RCC 7860 (cell line): ENCODE data around the gene ITGA1.
A peak's percentile ranks its signal among the peaks of the same experiment; 100 is the strongest.
"Not testable (repeated sequence)": the region's sequence is repeated elsewhere in the genome, so short reads cannot be mapped to it uniquely, and the experiment has no call there.

Experiments
- DNase-seq: peaks from one replicate; pipeline ENCODE4 v3.0.0-alpha.2; 2015; ENCODE audit warnings: low spot score
- FAIRE-seq: peaks from 2 replicates; lab custom pipeline; 2012; peaks lifted over from hg19 to GRCh38; lab: Jason Lieb, UNC

Gene ITGA1

DNA sequence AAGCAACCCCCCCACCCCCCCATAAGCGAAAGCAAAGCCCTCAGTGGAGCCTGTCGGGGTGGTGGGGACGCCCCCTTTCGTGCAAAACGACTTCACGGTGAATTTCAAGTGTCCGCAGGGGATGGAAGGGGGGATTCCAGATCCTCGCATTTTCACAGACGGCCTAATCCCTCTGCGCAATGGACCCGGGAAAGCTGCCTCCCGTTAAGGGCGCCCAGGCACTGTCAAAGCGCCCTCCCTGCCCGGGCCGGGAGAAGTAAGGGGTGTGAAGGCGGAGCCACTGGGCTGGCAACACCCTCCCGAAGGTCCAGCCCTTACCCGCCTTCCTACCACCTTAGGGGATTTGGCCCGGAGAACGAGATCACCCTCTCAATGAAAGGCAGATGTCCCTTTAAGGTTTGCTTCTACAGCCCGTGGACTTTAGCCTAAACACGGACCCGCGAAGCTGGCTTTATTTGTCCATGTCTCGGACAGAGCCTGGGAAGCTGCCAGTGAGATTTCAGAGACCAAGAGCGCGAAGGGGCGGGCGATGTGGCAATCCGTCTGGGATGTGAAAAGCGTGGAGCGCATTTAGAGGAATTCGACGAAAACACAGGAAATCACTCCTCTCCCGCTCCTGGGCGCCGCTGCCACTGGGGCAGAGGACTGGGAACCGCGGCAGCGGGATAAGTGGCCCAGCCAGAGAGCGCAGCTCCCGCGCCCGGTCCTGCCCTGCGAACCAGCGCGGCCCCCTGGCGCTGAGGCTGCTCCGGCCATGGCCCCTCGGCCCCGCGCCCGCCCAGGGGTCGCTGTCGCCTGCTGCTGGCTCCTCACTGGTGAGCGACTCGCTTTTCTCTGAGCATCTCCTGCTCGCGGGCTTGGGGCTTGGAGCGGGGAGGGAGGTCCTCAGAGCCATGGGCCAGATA is at the start of gene ITGA1, which contains the start of gene PELO:
Gene ITGA1 (plus strand): TSS at position 317 of the 905 bp plus-strand sequence. CDS start 438 bp downstream, at position 755.
Gene PELO (plus strand): TSS at position 317 of the 905 bp plus-strand sequence. CDS start 12,479 bp downstream, outside the sequence.
- peak; percentile 21 for DNase-seq
- FAIRE-seq, result no peak

DNA sequence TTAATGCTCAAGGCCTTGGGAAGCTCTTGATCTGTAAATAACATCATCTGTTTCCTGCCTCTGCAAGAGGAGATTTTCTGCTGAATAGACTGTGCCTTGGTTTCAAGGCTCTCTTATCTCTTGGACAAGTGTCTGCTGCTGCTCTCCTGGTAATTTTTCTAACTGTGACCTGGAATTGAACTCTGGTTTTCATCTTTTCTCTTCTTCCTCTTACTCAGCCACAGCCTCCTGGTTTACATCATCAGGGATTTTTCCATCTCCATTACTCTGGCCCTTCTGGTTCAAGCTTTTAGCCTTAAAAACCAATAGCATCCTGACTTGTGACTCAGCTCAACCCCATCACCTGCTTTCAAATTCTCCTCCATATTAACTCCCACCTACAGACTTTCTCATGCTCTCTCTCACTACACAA is 49.6 kb upstream of the ITGA1 start:
- no peak for DNase-seq
- no peak for FAIRE-seq

DNA sequence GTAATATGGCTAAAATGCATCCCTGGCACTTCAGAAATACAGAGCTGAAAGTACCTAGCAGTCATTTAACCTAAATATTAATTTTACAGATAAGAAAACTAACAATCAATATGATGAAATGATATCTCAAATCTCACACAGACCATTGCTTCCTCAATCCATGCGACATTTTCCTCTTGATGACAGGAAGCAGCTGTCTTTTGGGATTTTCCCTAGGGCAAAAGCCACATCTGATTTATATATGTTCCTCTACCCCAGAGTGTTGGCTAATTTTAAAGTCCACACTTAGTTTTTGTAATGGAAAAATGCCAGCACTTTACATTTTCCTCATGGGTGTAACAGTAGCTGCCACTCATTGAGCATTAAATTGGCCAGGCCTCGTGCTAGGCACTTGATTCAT is 47.7 kb upstream of the ITGA1 start:
- no peak for DNase-seq
- FAIRE-seq, result no peak

DNA sequence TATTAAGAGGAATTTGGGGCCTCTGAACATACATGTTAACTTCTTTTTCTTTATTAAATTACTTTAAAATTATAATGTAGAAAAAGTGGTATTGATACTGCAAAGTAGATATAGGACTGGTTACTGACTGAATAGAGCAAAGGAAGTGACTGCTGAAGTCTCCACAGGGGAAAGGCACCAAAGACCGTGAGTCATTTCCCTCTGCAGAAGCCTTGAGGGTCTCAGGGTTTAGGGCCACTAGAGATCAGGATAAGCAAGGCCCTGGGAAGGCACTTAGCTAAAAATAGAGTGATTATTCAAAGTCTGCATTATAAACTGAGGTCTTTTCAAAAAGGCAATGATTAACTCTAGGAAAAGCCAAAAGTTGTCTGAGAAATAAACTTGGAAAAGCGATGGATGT is 44.7 kb upstream of the ITGA1 start:
- DNase-seq, result no peak
- no peak for FAIRE-seq

DNA sequence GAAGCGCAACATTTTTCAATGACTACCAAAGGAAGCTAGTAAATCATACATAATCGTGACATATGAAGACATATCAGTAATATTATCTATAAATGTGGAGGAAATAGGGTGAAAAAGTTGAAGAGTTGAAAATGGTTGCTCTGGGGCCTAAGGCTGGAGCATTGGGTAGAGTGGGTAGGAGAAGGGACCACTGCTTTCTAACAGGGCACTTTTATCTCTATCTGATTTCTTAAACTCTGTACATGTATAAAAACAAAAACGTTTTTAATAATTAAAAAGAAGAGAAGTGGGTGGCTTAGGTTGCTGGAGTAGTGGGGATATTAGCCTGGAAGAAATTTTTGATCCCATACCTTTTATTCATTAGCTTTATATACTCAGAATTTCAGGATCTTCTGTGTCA is 44.2 kb upstream of the ITGA1 start:
- FAIRE-seq (no peak), DNase-seq (no peak)

DNA sequence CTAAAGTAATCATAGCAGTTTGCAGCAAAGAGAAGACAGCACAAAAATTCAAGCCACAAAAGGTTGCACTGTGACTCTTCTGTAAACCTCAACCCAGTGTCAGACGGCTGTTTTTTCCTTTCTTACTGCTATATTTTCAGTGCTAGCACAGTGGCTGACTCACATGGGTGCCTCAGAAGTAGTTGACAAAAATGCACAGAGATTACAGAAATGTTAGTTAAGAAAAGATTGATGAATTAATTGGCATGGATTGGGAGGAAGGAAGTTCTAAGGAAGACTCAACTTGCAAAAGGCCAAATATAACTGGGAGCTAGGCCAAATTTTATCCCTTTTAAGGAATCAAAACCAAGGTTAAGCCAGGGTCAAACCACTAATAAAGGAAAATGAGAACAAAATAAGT is 43.7 kb upstream of the ITGA1 start:
- no peak for FAIRE-seq
- DNase-seq, result no peak

DNA sequence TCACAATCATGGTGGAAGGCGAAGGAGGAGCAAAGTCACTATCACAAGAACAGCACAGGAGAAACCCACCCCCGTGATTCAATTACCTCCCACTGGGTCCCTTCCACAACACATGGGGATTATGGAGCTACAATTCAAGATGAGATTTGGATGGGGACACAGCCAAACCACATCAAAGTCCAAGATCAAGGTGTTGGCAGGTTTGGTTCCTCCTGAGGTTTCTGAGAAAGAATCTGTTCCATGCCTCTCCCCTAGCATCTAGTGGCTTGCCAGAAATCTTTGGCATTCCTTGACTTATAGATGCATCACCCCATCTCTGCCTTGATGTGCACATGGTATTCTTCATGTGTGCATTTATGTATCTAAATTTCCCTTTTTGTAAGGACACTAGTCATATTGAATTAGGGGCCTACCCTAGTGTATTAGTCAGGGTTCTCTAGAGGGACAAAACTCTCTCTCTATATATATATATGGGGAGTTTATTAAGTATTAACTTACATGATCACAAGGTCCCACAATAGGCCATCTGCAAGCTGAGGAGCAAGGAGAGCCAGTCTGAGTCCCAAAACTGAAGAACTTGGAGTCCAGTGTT is 42.8 kb upstream of the ITGA1 start:
- not testable (repeated sequence) for DNase-seq, FAIRE-seq

DNA sequence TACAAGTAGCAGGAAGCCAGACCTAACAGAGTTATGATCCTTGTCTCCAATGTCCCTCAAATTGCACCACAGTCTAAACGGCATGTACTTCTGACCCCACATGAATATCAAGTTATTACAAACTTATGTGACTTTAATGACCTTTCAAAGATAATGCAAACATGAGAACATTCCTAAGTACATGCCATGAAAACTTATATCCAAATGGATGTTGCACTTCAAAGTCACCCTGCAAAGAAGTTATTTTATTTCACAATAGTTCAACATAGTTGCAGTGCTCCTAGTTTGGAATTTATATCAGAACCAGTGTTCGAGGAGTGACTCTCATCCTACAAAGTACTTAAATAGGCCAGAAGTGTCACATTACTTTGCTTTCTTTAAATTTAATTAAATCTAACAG is 41.2 kb upstream of the ITGA1 start:
- DNase-seq (no peak), FAIRE-seq (no peak)

DNA sequence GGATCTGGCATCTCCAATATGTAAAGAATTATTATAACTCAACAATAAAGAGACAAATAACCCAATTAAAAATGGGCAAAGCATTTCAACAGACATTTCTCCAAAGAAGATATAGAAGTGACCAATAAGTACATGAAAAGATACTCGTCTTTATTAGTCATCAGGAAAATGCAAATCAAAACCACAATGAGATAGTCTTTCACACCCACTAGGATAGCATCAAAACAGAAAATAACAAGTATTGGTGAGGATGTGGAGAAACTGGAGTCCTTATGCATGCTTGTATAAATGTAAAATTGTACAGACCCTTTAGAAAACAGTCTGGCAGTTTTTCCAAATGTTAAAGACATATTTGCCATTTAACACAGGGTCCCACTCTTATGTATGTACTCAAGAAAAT is 39.1 kb upstream of the ITGA1 start:
- FAIRE-seq (no peak), DNase-seq (no peak)

DNA sequence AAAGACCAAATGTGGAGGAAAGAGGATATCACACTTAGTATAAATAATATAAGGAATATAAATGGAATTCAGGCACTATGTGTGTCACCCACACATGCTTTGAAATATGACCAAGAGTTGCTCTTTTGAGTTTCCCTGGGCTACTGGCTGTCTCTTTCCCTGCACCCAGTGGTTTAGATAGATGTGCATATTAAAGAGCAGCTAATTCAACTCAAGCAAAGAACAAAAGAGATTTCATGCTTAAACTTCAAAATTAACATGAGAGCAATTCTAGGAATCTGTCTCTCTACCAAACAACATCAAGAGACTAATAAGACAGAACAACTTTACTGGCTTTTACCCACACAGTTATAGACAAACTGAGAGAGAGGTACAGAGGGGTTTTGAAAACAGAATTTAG is 38.0 kb upstream of the ITGA1 start:
- DNase-seq, result no peak
- FAIRE-seq, result no peak

DNA sequence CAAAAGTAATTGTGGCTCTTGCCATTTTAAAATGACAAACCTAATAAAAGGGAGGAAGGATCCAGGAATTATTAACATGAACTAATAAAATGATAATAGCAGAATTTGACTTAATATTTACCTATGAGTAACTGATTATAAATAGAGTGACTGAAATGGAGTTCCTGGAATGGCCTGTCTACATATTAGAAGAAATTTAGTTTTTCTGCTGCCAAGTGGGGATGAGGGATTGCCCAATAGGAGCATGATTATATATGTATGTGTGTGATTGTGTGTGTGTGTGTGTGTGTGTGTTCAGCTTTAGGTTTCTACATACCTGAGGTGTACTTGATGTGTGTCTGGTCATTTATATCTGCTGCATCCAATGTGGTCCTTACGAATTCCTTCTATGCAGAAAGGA is 36.6 kb upstream of the ITGA1 start:
- FAIRE-seq (no peak), DNase-seq (no peak)

DNA sequence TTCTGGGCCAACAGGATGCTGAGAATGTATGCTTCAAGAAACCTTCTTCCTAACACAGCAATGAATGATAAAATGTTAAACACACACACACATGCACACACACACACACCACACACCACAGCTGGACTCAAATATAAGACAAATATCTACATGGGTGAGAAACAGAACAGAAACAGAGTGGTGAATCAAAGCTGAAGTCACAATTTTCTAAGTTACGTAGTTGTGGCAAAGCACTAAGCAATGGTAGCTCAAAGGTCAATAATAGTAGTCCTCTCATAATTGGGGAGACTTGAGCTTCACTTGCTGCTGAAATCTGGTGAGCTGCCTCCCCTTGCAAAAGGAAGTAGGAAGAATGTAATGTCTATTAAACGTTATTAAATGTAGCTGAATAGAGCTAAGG is 33.7 kb upstream of the ITGA1 start:
- no peak for FAIRE-seq
- no peak for DNase-seq

DNA sequence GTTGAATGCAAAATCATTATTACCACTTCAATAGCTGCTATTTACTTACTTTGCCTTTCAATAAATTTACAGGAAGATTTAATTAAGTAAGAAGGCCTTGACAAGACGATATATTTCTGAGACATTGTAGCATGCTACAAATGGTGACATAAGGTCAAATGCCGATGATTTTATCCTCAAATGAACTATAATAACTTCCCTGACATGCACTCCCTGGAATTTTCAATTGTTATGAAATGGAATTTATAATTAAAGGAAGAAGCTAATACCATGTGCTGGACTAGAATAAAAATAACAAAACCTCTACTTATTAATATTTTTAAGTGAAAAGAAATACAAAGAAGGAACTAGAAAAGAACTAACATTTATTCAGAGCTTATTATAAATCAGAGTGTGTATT is 30.2 kb upstream of the ITGA1 start:
- FAIRE-seq, result no peak
- DNase-seq, result no peak

DNA sequence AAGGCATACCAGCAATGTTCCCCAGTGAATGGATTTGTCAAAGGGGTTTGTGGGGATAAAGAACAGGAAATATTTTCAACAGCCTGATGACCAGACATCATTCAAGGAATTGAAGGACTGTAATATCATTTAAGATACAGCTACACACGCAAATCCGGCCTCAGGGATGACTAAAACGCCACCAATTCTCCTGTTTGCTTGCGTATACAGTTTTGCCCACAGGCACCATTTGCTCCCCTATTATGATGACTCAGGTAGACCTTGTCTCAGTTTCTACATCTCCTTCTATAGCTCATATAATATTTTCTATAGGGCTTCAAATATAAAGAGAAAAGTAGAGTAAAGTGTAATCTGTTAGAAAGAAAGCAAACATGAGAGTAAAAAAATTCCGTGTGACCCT is 29.7 kb upstream of the ITGA1 start:
- FAIRE-seq (no peak), DNase-seq (no peak)

DNA sequence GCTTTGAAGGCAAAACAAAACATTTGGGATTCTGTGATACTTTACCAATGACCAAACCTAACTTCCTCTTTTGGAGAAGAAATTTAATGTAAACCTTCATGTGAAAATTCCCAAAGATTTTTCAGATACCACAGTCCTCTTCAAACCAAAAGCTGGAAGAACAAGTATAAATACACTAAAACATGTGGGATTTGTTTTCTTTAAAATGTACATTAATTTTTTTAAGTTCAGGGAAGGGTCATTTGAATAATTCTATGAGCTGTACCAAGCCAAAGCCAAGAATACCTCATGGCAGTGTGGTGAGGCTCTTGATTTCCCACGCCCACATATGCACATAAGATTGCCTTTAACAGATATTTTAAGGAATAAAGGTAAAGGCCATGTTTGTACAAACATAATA is 28.4 kb upstream of the ITGA1 start:
- FAIRE-seq (no peak), DNase-seq (no peak)

DNA sequence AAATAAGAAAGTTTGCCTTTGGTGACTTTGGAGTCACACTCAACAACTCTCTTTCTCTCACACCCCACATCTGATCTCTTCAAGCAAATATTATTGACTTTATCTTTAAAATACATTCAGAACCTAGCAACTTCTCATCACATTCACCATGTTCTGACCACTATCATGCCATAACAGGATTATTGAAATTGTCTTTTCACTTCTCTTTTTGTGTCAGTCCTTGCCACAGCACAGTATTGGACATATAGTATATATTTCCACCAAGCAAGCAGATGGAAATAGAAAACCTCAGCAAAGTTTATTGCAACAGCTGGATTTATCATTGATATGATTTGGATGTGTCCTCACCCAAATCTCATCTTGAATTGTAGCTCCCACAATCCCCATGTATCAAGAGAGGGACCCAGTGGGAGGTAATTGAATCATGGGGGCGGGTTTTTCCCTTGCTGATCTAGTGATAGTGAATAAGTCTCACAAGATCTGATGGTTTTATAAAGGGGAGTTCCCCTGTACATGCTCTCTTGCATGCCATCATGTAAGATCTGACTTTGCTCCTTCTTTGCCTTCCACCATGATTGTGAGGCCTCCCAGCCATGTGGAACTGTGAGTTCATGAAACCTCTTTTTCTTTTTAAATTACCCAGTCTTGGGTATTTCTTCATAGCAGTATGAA is 26.9 kb upstream of the ITGA1 start:
- FAIRE-seq (no peak), DNase-seq (no peak)

DNA sequence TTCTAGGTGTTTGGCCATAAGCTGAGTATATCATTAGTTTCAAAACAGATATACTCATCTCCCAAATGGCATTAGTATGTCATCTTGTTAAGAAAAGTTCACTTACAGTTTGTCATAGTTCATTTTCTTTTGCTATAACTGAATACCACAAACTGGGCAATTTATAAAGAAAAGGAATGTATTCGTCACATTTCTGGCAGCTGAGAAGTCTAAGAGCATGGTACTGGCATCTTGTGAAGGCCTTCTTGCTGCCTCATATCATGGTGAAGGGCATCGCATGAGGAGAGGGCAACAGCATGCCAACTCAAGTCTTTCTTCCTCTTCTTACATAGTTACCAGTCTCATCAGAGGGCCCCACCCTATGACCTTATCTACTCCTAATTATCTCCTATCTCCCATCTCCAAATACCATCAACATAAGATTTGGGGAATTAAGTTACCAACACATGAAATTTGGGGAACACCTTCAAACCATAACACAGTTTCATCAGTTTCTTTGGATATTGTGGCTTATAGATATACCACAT is 20.4 kb upstream of the ITGA1 start:
- no peak for FAIRE-seq
- no peak for DNase-seq

DNA sequence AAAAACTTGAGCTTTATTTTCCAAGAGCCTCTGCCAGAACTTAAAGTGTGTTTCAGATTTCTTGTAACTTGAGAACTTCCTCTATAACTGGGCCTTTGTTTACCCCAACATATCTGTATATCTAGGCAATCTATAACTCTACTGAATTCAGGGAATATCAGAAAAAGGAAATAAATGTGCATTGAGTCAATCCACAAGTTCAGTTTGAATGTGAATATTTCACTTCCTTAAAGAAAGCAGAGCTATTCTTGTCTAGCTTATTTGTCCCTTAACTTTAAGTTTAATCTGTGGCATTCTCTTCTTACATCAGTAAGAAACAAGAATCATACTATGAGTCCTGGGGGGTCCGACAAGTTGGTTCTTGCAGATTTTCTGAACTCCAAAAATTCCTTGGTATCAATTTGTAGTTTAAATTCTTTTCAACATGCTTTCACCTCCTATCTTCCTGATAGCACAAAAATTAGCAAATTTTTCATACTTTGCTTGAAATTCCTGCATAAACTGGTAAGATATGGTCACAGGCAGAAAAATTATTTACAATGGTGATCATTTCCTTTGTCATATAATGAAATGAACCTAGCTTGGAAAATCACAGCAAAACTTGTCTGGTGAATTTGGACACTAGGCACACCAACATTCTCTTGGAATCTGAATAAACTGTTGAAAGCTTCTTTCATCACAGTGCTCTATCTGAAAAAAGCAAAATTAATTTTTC is 19.8 kb upstream of the ITGA1 start:
- FAIRE-seq (no peak), DNase-seq (no peak)

DNA sequence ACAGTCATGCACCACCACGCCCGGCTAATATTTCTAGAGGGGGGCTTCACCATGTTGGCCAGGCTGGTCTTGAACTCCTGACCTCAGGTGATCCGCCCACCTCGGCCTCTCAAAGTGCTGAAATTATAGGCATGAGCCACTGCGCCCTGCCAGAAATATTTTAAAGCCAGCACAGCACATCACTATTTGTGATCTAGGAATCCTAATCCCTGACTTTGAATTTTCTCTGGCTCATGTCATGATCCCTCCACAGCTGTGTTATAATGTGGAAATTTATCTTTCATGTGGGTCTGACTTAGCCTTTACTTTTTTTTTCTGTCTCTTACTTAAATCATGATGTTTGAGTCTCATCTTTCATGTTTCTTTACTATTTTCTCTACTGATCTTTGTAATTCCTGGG is 18.7 kb upstream of the ITGA1 start:
- DNase-seq, result no peak

DNA sequence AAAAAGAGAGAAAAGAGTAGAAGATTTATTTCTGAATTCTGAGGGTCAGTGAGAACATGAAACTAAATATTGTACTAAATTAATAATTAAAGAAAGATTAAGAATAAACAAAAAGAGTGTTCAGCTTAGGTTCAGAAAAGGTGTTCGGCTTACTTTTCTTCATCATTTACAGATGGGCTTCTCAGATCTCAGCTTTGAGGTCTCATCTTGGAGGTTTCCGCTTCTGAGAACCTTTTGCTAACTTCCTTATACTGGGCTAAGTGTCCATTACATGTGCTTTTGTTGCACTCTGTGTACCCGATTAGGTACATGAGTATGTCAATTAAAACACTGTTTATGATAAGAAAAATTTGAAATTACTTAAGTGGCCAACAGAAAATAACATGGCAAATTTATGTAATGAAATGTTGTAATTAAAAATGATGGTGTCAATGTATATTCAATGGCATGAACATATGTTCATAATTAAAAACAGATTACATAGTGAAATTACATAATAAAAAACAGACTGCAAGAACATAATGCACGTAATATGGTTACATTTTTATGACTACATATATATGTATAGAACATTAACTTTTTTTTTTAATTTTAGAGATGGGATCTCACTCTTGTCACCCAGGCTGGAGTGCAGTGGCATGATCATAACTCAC is 17.3 kb upstream of the ITGA1 start:
- FAIRE-seq (no peak), DNase-seq (no peak)

More for the DNA sequence above, 18.7 kb upstream of the ITGA1 start:
- FAIRE-seq, result no peak
